Astrocyte (in vitro differentiated cells and primary cell): ENCODE results near the gene SEMA6B.
"Not testable (repeated sequence)": the region's sequence is repeated elsewhere in the genome, so short reads cannot be mapped to it uniquely, and the experiment has no call there.

Experiments
- CTCF ChIP-seq: IDR thresholded peaks from 2 replicates; pipeline ENCODE4 v1.5.1; 2011; ENCODE audit warnings: low read depth, mild to moderate bottlenecking, inconsistent platforms, low read length, moderate library complexity; ENCODE audit not compliant: insufficient read depth
- EZH2 ChIP-seq: IDR thresholded peaks from 2 replicates; pipeline ENCODE4 v1.6.1; 2012; ENCODE audit warnings: mild to moderate bottlenecking, low read length, inconsistent platforms; ENCODE audit not compliant: insufficient read depth

- not testable (repeated sequence) for TF ChIP-seq CTCF, EZH2
Measured at GRCh38 chr19:4563562-4563961, 4.1 kb upstream of the SEMA6B start.
